22Rv1 (cell line): ENCODE measurements around the gene CD164L2.

Experiments used
- ZFX ChIP-seq: fragments of 450-650 bp; IDR thresholded peaks from 2 replicates; pipeline ENCODE4 v1.6.1; 2017; ENCODE audit warnings: antibody characterized with exemption, borderline replicate concordance
- TF ChIP-seq, protein P1 (sequence below): fragments of 450-650 bp; IDR thresholded peaks from 2 replicates; pipeline ENCODE4 v1.5.1; 2017; ENCODE audit warnings: mild to moderate bottlenecking

DNA sequence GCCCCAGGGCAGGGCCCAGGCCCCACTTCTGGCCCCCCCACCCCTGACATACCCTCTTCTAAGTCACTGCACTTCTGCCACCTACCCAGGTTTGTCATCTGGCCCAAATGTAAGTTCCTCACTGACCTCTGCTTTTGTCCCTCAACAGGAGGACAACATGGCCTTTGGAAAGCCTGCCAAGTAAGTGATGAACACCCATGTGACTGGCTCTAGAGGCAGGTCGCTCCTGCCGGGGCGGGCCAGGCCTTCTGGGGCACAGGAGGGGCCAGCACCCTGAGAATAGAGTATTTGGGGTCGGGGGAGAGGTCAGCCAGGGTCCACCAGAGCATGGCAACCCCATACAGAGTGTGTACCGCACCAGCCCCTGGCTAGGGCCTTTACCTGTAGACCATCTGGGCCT is 51.2 kb downstream of the CD164L2 start:
- TF ChIP-seq, protein P1, sequence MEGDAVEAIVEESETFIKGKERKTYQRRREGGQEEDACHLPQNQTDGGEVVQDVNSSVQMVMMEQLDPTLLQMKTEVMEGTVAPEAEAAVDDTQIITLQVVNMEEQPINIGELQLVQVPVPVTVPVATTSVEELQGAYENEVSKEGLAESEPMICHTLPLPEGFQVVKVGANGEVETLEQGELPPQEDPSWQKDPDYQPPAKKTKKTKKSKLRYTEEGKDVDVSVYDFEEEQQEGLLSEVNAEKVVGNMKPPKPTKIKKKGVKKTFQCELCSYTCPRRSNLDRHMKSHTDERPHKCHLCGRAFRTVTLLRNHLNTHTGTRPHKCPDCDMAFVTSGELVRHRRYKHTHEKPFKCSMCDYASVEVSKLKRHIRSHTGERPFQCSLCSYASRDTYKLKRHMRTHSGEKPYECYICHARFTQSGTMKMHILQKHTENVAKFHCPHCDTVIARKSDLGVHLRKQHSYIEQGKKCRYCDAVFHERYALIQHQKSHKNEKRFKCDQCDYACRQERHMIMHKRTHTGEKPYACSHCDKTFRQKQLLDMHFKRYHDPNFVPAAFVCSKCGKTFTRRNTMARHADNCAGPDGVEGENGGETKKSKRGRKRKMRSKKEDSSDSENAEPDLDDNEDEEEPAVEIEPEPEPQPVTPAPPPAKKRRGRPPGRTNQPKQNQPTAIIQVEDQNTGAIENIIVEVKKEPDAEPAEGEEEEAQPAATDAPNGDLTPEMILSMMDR = no peak
- no peak for TF ChIP-seq ZFX
